8988T (cell line): ENCODE results near the gene FZD2.
A peak's percentile ranks its signal among the peaks of the same experiment; 100 is the strongest.
"Not testable (repeated sequence)": the region's sequence is repeated elsewhere in the genome, so short reads cannot be mapped to it uniquely, and the experiment has no call there.

ENCODE experiments used
- DNase-seq: peaks from one replicate; pipeline ENCODE4 v3.0.0; 2011

Gene FZD2

DNA sequence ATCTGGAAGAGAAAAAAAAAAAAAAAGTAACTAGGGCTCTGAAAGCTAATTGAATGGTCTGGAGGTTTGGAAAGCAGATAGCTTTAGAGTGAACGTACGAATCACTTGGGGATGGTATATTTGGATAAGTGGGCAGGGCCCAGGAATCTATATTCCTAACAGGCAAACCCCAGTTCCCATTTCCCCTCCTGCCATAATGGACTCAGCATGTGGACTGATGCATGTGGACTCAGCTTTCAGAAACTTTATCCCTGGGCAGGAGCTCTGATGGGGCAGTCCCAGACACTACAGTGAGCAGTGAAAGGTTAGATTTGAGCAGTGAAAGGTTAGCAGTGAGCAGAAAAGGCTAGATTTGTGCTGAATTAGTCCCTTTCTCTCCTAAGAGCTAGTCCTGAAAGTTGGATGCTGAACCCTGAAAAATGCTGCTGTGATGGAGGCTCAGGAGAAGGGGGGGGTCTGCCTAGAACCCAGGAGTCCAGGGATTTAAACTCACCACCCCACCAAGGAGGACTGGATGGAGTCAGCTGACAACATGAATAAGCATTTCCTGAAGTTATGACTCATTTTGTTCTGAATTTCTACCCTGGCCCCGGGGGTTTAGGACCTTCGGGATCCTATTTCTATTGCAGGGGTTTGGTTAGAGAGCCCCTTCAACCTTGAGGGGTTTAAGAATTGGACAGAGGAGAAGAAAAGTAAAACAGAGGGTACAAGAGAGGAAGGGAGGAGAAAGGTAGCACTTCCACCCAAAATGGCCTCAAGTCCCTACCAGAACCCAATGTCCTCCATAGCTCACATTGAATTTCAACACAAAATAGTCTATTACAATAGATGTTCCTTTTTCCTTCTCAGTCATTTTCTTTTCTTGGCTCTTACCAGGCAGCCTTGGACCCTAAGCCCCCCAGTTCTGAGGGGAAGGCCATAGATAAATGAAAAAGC is 10.3 kb upstream of the FZD2 start:
- DNase-seq, result no peak

DNA sequence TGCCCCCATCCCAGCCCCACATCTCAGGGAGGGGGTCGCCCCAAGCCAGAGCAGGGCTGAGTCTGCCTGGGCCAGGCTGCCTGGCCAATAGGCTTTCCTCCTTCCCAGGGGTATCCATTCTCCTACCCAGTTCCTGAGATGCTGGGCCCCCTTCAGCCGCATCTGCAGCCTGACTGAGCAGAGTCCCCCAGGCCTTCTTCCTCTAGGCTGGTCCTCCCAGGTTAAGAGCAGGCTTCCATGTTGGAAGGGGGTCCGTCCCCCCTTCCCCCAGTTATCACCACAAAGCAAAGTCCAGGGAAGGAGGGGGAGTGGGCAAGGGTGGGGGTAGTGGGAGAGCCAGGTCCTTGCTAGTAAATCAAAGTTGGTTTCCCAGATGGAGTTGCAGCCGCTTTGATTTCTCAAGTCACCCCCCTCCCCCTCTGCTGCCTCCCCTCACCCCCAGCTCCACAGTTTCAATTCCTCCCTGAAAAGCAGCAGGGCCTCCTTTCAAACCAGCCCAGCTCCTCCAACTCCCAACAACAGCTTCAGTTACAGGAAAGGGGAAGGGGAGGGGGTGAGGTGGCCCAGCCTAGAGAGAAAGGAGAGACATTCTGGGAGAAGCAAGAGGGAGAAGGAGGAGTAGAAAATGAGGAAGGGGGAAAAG is 9.5 kb upstream of the FZD2 start:
- no peak for DNase-seq

DNA sequence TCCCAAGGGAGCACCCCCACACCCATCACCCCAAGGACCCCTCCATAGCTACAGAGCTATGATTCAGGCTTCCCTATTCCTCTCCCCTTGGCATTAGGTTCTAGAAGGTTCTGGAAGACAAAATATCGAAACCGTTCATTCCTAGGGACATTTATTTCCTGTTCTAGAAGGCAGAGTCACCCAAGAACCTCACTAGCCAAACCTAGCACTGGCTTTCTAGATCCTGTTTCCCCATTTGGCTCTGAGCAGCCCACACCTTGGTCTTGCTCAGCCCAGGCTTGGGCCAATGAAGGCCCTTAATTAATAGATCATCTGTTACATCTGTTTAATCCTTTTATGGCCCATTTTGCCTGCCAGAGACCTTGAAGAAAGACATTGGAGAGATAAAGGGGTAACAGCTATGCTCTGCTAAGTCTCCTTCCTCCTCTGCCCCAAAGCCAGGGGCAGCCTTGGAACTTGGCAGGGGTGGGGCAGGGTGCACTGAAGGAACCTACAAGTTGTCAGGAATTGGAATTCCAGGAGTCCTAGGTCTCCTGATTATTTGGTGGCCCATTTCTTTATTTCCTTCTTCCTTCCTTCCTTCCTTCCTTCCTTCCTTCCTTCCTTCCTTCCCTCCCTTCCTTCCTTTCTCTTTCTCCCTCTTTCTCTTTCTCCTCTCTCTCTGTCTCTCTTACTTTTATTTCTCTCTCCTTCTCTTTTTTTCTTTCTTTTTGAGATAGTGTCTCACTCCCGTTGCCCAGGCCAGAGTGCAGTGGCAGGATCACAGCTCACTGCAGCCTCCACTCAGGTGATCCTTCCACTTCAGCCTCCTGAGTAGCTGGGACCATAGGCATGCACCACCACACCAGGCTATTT is 8.7 kb upstream of the FZD2 start:
- DNase-seq, result no peak

DNA sequence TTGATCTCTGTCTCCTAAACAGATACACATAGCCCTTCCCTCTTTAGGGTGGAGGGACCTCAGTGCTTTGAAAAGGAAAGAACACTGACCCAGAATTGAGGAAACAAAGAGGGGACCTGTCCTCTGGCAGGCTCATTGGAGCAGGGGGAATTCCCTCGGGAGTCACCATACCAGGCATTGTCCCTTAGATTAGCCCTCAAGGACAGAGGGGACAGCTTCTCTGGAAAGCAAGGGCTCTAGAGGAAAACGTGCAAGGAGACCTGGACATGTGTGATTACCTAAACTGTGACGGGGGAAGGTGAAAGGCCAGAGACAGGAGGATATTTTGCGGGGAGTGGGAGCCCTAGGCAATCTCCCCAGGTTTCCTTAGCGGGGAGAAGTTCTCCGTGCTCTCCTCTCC is 7.6 kb upstream of the FZD2 start:
- DNase-seq, result no peak

DNA sequence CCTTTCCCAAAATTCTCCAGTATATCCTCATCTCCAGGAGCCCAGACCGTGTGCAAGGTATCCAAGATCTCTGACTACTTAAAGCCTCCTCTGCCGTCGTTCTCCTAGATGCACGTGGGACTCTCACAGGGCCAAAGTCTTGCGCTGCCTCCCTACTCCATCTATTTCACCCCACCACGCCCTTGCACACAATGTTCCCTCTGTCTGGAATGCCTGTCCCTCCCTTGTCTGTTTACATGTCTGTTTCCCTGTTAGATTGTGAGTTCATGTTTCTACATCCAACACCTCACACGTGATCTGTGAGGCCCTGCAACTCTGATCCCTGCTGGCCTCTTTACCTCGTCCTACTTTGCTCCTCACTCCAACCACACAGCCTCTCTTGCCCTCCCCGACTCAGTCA is 4.9 kb upstream of the FZD2 start:
- DNase-seq, result no peak

DNA sequence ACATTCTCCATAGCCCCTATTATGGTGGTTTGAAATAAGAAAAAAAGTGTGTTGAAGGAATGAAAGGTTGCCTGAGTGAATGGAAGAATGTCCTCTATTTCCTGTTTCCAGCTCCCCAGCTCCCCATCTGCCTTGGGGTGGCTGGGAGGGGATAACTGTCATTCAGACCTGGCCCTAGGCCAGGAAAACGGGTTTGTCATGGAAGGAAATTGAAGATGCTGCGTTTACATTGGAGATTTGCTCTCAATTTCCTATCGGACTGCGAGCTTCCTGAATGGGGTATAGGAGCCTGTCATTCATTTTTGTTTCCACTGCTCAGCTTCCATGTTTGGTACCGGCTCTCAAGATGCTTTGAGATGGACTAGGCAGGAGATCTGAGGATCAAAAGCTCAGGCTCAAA is 2.2 kb upstream of the FZD2 start:
- no peak for DNase-seq

DNA sequence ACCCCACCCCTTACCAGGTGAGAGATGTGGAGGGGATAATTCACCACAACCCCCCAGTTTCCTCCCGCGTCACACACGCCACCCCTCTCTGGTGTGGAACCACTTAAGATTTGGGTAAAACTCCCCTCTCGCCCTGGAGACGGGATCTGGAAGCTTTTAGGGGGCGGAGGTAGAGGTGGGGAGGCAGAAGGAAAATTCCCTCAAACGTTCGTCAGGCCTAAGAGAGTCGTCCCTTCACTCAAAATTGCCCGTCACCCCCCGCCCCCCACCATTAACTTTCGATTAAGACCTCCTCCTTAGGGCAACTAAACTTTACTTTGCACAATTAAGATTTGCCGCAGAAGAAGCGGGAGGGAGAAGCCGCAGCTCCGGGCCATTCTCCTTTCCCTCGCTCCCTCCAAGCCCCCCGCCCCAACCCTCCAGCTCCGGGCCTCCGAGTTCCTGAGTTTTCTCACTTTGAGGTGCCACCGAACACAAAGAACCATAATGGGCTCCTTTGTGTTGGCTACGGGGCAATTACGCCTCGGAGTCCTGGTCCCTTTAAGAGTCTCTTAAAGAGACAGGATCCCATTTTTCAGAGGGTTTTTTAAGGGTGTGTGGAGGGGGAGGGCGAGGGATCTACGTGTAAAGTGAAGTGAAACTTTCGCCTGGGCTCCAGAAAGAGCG is 985 bp upstream of the FZD2 start:
- DNase-seq, result peak; percentile 56

DNA sequence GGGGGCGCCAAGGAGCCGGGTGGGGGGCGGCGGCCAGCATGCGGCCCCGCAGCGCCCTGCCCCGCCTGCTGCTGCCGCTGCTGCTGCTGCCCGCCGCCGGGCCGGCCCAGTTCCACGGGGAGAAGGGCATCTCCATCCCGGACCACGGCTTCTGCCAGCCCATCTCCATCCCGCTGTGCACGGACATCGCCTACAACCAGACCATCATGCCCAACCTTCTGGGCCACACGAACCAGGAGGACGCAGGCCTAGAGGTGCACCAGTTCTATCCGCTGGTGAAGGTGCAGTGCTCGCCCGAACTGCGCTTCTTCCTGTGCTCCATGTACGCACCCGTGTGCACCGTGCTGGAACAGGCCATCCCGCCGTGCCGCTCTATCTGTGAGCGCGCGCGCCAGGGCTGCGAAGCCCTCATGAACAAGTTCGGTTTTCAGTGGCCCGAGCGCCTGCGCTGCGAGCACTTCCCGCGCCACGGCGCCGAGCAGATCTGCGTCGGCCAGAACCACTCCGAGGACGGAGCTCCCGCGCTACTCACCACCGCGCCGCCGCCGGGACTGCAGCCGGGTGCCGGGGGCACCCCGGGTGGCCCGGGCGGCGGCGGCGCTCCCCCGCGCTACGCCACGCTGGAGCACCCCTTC is 484 bp downstream of the FZD2 start:
- no peak for DNase-seq

DNA sequence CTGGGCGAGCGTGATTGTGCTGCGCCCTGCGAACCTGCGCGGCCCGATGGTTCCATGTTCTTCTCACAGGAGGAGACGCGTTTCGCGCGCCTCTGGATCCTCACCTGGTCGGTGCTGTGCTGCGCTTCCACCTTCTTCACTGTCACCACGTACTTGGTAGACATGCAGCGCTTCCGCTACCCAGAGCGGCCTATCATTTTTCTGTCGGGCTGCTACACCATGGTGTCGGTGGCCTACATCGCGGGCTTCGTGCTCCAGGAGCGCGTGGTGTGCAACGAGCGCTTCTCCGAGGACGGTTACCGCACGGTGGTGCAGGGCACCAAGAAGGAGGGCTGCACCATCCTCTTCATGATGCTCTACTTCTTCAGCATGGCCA is 1.0 kb downstream of the FZD2 start:
- no peak for DNase-seq

DNA sequence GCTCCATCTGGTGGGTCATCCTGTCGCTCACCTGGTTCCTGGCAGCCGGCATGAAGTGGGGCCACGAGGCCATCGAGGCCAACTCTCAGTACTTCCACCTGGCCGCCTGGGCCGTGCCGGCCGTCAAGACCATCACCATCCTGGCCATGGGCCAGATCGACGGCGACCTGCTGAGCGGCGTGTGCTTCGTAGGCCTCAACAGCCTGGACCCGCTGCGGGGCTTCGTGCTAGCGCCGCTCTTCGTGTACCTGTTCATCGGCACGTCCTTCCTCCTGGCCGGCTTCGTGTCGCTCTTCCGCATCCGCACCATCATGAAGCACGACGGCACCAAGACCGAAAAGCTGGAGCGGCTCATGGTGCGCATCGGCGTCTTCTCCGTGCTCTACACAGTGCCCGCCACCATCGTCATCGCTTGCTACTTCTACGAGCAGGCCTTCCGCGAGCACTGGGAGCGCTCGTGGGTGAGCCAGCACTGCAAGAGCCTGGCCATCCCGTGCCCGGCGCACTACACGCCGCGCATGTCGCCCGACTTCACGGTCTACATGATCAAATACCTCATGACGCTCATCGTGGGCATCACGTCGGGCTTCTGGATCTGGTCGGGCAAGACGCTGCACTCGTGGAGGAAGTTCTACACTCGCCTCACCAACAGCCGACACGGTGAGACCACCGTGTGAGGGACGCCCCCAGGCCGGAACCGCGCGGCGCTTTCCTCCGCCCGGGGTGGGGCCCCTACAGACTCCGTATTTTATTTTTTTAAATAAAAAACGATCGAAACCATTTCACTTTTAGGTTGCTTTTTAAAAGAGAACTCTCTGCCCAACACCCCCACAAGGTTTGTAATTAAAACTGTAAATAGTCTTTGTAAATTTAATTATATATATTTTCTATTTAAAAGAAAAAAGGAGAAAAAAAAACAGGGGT is 1.7 kb downstream of the FZD2 start:
- no peak for DNase-seq

DNA sequence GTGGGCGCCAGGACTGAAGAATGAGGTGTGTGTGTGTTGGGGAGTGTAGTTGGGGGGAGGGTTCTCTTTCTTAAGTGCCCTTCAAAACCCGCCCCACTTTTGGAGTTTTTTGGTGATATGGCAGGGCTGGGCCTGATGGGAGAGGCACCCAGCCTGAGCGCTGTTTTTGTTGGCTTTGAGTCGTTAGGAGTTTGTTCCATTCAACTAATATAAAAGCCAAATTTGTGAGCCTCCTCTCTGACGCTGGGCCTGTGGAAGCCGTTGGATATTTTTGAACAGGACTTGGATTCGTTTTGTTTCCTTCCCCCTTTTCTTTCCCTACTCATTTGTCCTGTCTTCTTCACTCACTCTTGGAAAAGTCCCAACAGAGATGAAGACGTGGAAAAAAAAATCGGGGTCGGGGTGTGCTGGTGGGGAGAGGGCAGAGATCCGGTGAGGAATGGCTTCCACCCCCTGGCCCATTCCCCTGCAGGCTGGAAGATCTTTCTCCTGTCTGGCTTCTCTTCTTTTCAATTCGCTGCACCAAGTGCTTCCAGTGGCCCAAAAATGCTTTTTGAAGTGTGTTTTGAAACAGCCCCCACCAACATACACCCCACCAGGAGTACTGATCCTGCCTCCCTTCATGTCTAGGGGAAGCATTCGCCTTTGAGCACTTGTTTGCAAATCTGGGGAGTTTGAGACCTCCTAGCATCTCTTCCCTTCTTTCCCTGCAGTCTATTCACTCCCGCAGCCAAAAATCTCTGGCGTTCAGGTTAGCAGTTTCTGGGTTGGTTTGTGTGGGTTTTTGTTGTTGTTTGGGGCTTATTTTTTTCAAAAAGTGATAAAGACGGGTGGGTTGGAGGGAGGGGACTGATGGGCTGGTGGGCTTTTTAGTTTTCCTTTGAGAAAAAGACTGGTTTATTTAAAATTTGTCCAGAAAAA is 2.6 kb downstream of the FZD2 start:
- no peak for DNase-seq

DNA sequence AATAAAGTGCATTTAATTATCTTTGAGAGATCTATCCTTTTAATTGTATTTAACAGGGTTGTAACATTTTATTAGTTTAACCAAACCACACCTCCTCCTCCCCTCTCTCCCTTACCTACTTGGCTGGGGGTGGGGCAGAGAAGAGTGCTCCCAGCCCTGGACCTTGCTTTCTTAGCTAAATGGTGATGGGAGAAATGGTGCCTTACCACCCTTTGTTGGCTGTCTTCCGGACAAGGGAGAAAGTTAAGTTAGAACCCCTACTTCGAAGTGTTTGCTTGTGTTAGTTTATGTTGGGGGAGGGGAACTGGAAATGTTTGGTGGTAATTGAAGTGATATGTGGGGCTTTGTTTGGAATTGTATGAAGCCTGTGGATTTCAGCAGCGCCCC is 3.9 kb downstream of the FZD2 start:
- no peak for DNase-seq

DNA sequence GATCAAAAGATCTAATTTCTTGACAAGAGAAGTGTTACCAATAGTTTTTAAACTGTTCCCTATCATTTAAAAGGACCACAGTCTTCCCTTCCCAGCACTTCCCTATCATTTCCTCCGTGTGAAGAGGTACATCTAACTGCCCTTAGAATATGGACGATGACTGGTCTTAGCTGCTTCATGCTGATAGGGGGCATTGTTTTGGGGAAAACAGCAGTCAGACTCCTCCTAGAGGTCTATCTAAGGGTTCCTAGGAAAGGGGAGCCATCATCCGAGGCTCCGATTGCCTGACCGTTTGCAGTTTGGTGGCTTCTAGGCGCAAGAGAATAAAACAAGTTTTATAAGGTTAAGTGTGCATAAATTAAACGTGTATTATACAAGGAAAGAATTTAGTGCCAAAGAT is 7.1 kb downstream of the FZD2 start:
- no peak for DNase-seq

DNA sequence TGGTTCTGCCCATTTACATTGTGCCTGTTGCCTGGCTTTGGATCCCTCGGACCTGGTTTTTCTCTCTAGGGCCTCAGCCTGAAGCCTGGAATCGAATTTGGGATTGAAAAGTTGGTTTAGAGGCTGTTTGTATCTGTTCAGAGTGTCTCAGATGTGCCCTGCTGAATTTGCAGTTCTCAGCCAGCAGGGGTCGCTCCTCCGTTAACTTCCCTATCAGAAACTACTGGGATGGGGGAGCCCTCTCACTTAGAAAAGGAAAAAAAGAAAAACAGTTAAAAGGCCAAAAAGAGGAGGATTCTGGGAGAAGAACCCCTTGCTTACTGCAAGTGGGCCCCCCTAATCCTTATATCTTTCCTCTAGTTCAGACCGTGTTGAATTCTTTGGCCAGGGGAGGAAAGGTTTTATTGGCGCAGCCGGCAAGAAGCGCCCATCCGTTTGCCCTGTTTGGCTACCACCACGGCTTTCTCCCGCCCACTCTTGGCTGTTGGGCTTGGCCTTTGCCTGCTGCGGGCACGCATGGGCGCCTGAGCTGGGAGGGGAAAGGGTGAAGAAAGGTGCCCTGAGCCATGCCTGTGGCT is 8.7 kb downstream of the FZD2 start:
- no peak for DNase-seq

DNA sequence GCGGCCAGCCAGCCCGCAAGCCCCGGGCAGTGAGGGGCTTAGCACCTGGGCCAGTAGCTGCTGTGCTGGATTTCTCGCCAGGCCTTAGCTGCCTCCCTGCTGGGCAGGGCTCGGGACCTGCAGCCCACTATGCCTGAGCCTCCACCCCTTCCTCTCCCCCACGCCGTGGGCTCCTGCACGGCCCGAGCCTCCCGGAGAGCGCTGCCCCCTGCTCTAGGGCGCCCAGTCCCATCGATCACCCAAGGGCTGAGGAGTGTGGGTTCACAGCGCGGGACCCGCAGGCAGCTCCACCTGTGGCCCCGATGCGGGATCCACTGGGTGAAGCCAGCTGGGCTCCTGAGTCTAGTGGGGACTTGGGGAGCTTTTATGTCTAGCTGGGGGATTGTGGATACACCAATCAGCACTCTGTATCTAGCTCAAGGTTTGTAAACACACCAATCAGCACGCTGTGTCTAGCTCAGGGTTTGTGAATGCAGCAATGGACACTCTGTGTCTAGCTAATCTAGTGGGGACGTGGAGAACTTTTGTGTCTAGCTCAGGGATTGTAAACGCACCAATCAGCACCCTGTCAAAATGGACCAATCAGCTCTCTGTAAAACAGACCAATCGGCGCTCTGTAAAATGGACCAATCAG is 11.1 kb downstream of the FZD2 start:
- DNase-seq, result not testable (repeated sequence)

DNA sequence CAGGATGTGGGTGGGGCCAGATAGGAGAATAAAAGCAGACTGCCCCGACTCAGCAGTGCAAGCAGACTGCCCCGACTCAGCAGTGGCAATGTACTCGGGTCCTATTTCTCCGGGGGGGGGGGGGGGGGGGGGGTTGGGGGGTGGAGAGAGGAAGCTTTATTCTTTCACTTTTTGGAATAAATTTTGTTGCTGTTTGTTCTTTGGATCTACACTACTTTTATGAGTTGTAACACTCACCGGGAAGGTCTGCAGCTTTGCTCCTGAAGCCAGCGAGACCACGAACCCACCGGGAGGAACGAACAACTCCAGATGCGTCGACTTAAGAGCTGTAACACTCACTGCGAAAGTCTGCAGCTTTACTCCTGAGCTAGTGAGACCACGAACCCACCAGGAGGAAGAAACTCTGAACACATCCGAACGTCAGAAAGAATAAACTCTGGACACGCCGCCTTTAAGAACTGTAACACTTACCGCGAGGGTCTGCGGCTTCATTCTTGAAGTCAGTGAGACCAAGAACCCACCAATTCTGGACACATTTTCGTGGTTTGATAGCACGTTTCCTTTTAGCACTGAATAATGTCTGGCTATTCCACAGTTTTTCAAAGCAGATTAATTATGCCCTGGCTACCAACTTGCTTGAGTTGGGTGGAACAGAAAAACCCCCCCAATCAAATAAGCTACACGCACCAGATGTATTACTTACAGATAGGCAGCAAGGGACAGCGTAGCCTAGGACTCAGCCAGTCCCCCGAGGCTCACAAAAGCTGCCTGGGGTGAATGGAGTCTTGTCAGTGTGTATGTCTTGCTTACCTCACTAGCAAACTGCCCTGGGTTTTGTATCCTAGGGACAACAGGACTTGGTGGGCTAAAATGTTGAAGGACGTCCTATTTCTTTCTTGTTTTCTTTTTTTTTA is 11.9 kb downstream of the FZD2 start:
- no peak for DNase-seq

DNA sequence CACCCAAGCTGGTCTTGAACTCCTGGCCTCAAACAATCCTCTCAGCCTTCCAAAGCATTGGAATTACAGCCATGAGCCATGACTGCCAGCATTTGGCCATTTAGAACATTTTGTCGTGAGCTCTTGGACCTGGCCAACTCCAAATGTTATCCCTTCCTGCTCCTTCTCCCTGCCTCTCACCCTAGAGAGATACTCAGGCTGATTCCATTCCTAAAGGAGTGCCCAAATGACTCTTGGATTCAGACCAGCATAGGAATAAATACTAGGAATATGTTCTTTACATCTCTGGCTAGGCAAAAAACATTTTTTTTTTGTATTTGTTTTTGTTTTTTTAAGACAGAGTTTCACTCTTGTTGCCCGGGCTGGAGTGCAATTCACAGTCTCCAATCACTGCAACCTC is 15.5 kb downstream of the FZD2 start:
- no peak for DNase-seq

DNA sequence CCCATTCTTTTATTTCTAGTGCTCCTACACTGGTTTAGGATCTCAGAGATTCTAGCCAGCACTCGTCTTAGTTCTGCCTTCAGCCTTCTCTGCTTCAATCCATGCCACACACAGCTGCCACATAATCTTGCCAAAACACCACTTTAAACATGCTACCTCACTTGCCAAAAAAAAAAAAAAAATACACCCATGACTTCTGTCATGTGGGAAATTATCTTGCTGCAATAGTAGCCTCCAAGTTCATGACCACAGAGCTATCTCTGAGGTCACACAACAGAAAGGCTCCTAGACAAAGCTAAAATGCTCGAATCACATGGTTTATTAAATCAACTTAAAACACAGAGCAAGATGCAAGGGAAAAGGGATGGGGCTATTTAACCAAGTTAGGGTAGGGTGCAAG is 18.1 kb downstream of the FZD2 start:
- DNase-seq, result no peak
